Activated naive CD4-positive, alpha-beta T cell (primary cell): ENCODE results near the gene CTRB1.
"Not testable (repeated sequence)": the region's sequence is repeated elsewhere in the genome, so short reads cannot be mapped to it uniquely, and the experiment has no call there.

Source experiments
- DNase-seq, 4 experiments: peaks; one replicate each; lab custom pipeline; 2025; lab: John Stamatoyannopoulos, UW

Gene CTRB1

GRCh38 chr16:75204410-75204758, 14.4 kb upstream of the CTRB1 start:
- no peak for DNase-seq

- DNase-seq: not testable (repeated sequence)
Observed at GRCh38 chr16:75204905-75205304, 13.9 kb upstream of the CTRB1 start.

- DNase-seq: not testable (repeated sequence)
Observed at GRCh38 chr16:75205438-75205837, 13.3 kb upstream of the CTRB1 start.

- DNase-seq: not testable (repeated sequence)
Observed at GRCh38 chr16:75205961-75206748, 12.6 kb upstream of the CTRB1 start.

- no peak for DNase-seq
Observed at GRCh38 chr16:75206749-75207451, 11.9 kb upstream of the CTRB1 start, which contains the start of gene CTRB2. Gene CTRB2, minus strand, starts transcription at chr16:75207161. Its CDS starts 20 bp downstream, at chr16:75207141.

GRCh38 chr16:75207831-75208230, 11.0 kb upstream of the CTRB1 start:
- no peak for DNase-seq

GRCh38 chr16:75208242-75208825, 10.5 kb upstream of the CTRB1 start:
- no peak for DNase-seq

- no peak for DNase-seq
Observed at GRCh38 chr16:75208861-75209505, 9.8 kb upstream of the CTRB1 start.

- DNase-seq: not testable (repeated sequence)
Observed at GRCh38 chr16:75209514-75209913, 9.3 kb upstream of the CTRB1 start.

- no peak for DNase-seq
Observed at GRCh38 chr16:75209944-75210343, 8.8 kb upstream of the CTRB1 start.

- DNase-seq: not testable (repeated sequence)
Observed at GRCh38 chr16:75211286-75211685, 7.5 kb upstream of the CTRB1 start.

GRCh38 chr16:75216127-75216526, 2.7 kb upstream of the CTRB1 start:
- no peak for DNase-seq

- DNase-seq: no peak
Observed at GRCh38 chr16:75216576-75216975, 2.2 kb upstream of the CTRB1 start.

GRCh38 chr16:75217389-75217851, 1.4 kb upstream of the CTRB1 start:
- no peak for DNase-seq

GRCh38 chr16:75219088-75219487, 300 bp downstream of the CTRB1 start:
- DNase-seq: no peak

GRCh38 chr16:75219838-75220237, 1.1 kb downstream of the CTRB1 start:
- DNase-seq: no peak

GRCh38 chr16:75222271-75222783, 3.5 kb downstream of the CTRB1 start:
- DNase-seq: no peak

GRCh38 chr16:75223129-75223528, 4.3 kb downstream of the CTRB1 start:
- not testable (repeated sequence) for DNase-seq

GRCh38 chr16:75224306-75225082, 5.7 kb downstream of the CTRB1 start:
- no peak for DNase-seq

GRCh38 chr16:75225092-75225491, 6.3 kb downstream of the CTRB1 start:
- no peak for DNase-seq
